ENCODE data around the gene FBRS.

GRCh38 chr16:30658731-30659506 is 688 bp downstream of the FBRS start:
- TF ChIP-seq EZH2phosphoT487 (IDR thresholded peaks at IDR 0.05; ENCODE audit: insufficient read depth, low read depth) (no peak), EZH2 (IDR thresholded peaks at IDR 0.05; ENCODE audit: insufficient read depth, poor library complexity, severe bottlenecking) (no peak)
